HepG2 (cell line): Measurements from ENCODE around the gene IL1R1. TPM values are rescaled to one million over a fixed set of nuclear protein-coding genes. Genes with fewer than 3 reads are reported as not detected.

ENCODE experiments used
- BRF2 ChIP-seq: sonication (generic); formaldehyde crosslinking; IDR thresholded peaks from 2 replicates; pipeline ENCODE4 v1.8.1; 2022; ENCODE audit warnings: mild to moderate bottlenecking, missing genetic modification reagents
- CCDC6 ChIP-seq: sonication (generic); formaldehyde crosslinking; IDR thresholded peaks from 2 replicates; pipeline ENCODE4 v1.8.1; 2022; ENCODE audit warnings: mild to moderate bottlenecking, missing genetic modification reagents, moderate library complexity
- CEBPG ChIP-seq: IDR thresholded peaks from 2 replicates; pipeline ENCODE4 v1.6.1; 2016
- DPF2 ChIP-seq: sonication (generic); formaldehyde crosslinking; IDR thresholded peaks from 2 replicates; pipeline ENCODE4 v1.4.0; 2020; ENCODE audit warnings: mild to moderate bottlenecking, low read depth, missing genetic modification reagents, borderline replicate concordance
- EHMT2 ChIP-seq: fragments of 200-600 bp; sonication (generic); IDR thresholded peaks from 2 replicates; pipeline ENCODE4 v1.7.0; 2017; ENCODE audit warnings: antibody characterized with exemption, low read depth, low read length, borderline replicate concordance
- ESRRA ChIP-seq: sonication (generic); formaldehyde crosslinking; IDR thresholded peaks from 2 replicates; pipeline ENCODE4 v1.5.1; 2020; ENCODE audit warnings: mild to moderate bottlenecking, low read depth, missing genetic modification reagents
- FOXC1 ChIP-seq: sonication (generic); formaldehyde crosslinking; IDR thresholded peaks from 2 replicates; pipeline ENCODE4 v1.8.0; 2022; ENCODE audit warnings: mild to moderate bottlenecking, missing genetic modification reagents, borderline replicate concordance
- FOXO1 ChIP-seq: sonication (generic); formaldehyde crosslinking; IDR thresholded peaks from 2 replicates; pipeline ENCODE4 v1.4.0; 2020; ENCODE audit warnings: missing genetic modification reagents
- HMG20B ChIP-seq: conservative IDR thresholded peaks from 2 replicates; pipeline ENCODE4 v1.6.1; 2016; ENCODE audit warnings: missing genetic modification reagents, missing compliant biosample characterization
- HNF4A ChIP-seq: sonication (generic); formaldehyde crosslinking; IDR thresholded peaks from 2 replicates; pipeline ENCODE4 v1.4.0; 2020; ENCODE audit warnings: missing genetic modification reagents
- KDM6A ChIP-seq: IDR thresholded peaks from 2 replicates; pipeline ENCODE4 v1.6.1; 2016; ENCODE audit warnings: low read depth
- MAX ChIP-seq: IDR thresholded peaks from 2 replicates; pipeline ENCODE4 v1.6.1; 2012; ENCODE audit warnings: inconsistent platforms
- NFKBIZ ChIP-seq: IDR thresholded peaks from 2 replicates; pipeline ENCODE4 v1.6.1; 2018; ENCODE audit warnings: missing genetic modification reagents, missing compliant biosample characterization
- NR2F2 ChIP-seq: IDR thresholded peaks from 2 replicates; pipeline ENCODE4 v1.6.1; 2012; ENCODE audit warnings: low read depth, inconsistent platforms, borderline replicate concordance
- NR2F6 ChIP-seq, 2 experiments: IDR thresholded peaks; 2 replicates each; pipeline ENCODE4 v1.6.1; 2016; ENCODE audit warnings: antibody characterized with exemption in 1 of 2, mild to moderate bottlenecking in 1 of 2
- ONECUT2 ChIP-seq: sonication (generic); formaldehyde crosslinking; IDR thresholded peaks from 2 replicates; pipeline ENCODE4 v1.4.0; 2020; ENCODE audit warnings: missing genetic modification reagents
- PPARG ChIP-seq: conservative IDR thresholded peaks from 2 replicates; pipeline ENCODE4 v1.6.1; 2016; ENCODE audit warnings: missing biosample characterization, missing genetic modification reagents
- SALL1 ChIP-seq: sonication (generic); formaldehyde crosslinking; IDR thresholded peaks from 2 replicates; pipeline ENCODE4 v1.8.0; 2022; ENCODE audit warnings: mild to moderate bottlenecking, missing genetic modification reagents
- TGIF2 ChIP-seq: IDR thresholded peaks from 2 replicates; pipeline ENCODE4 v1.6.1; 2016; ENCODE audit warnings: control low read depth, missing compliant biosample characterization
- ZBTB25 ChIP-seq: IDR thresholded peaks from 2 replicates; pipeline ENCODE4 v1.6.1; 2018; ENCODE audit warnings: missing genetic modification reagents
- ZBTB26 ChIP-seq: IDR thresholded peaks from 2 replicates; pipeline ENCODE4 v1.6.1; 2016; ENCODE audit warnings: missing compliant biosample characterization, missing genetic modification reagents, borderline replicate concordance
- ZFP82 ChIP-seq: sonication (generic); formaldehyde crosslinking; IDR thresholded peaks from 2 replicates; pipeline ENCODE4 v1.5.1; 2020; ENCODE audit warnings: mild to moderate bottlenecking, missing genetic modification reagents, borderline replicate concordance
- ZFP90 ChIP-seq: sonication (generic); formaldehyde crosslinking; IDR thresholded peaks from 2 replicates; pipeline ENCODE4 v1.8.0; 2022; ENCODE audit warnings: missing genetic modification reagents, mild to moderate bottlenecking, inconsistent platforms, borderline replicate concordance
- ZNF3 ChIP-seq: IDR thresholded peaks from 2 replicates; pipeline ENCODE4 v1.7.0; 2017; ENCODE audit warnings: inconsistent platforms
- ZNF350 ChIP-seq: sonication (generic); formaldehyde crosslinking; IDR thresholded peaks from 2 replicates; pipeline ENCODE4 v1.4.0; 2020; ENCODE audit warnings: mild to moderate bottlenecking, low read depth, missing genetic modification reagents, borderline replicate concordance
- ZNF543 ChIP-seq: sonication (generic); formaldehyde crosslinking; IDR thresholded peaks from 2 replicates; pipeline ENCODE4 v1.4.0; 2020; ENCODE audit warnings: mild to moderate bottlenecking, missing genetic modification reagents
- ZNF792 ChIP-seq: IDR thresholded peaks from 2 replicates; pipeline ENCODE4 v1.6.1; 2016
- ZSCAN9 ChIP-seq: IDR thresholded peaks from 2 replicates; pipeline ENCODE4 v1.6.1; 2016; ENCODE audit warnings: borderline replicate concordance
- polyA plus RNA-seq, 8 experiments: library from polyadenylated mRNA; depleted of rRNA in 3 of 8; stranded (reverse) in 7 of 8; unstranded in 1 of 8; fragments of >200 nt; fragmentation: Illumina TruSeq in 4 of 8; extraction: Trizol in 4 of 8; gene quantifications; 2 replicates each; pipeline versions ENCODE4 v1.2.1 to v1.2.3, GENCODE V29; 2011 to 2016; ENCODE audit warnings: low read depth in 4 of 8, missing spikeins in 1 of 8, mixed read lengths in 1 of 8; ENCODE audit not compliant: insufficient read depth in 1 of 8
- total RNA-seq, 5 experiments: library from RNA; depleted of rRNA; stranded (reverse); fragments of >200 nt; fragmentation: Illumina TruSeq; extraction: Trizol; gene quantifications; 2 replicates each; pipeline ENCODE4 v1.2.3, GENCODE V29; 2016; ENCODE audit warnings: low read depth in 1 of 5

The IL1R1 gene
- total and polyA plus RNA-seq, 2 of the 13 experiments (the other 11 are each of a cell fraction or from before 2014, with no cell fraction given): 38.0 to 93.1 TPM

GRCh38 chr2:102100371-102101096 is 42.0 kb upstream of the IL1R1 start (continued):
- TF ChIP-seq ZSCAN9 (CRISPR knock-in tag) (peak; percentile 85), FOXO1 (CRISPR knock-in tag) (peak; percentile 84; the same call in 1 of the 2 replicates), ESRRA (CRISPR knock-in tag) (peak; percentile 77; the same call in 1 of the 2 replicates), ONECUT2 (peak; percentile 57; the same call in 1 of the 2 replicates), ZNF543 (CRISPR knock-in tag) (no peak), NFKBIZ (CRISPR knock-in tag) (peak; percentile 47; the same call in 1 of the 2 replicates), NR2F2 (peak; percentile 97), PPARG (peak; percentile 98), NR2F6 (IDR thresholded peaks at IDR 0.05) (peak; percentile 99), NR2F6 (CRISPR knock-in tag; IDR thresholded peaks at IDR 0.05) (peak; percentile 99), CCDC6 (CRISPR knock-in tag) (0 out of 2 replicates have a peak, but pooled peaks have one; percentile 38), ZNF792 (0 out of 2 replicates have a peak, but pooled peaks have one; percentile 38), CEBPG (peak; percentile 71), TGIF2 (CRISPR knock-in tag) (no peak), HNF4A (CRISPR knock-in tag) (peak; percentile 95), KDM6A (peak; percentile 84), FOXC1 (CRISPR knock-in tag) (no peak), ZNF350 (CRISPR knock-in tag) (peak; percentile 33; the same call in 1 of the 2 replicates), ZNF3 (no peak), HMG20B (CRISPR knock-in tag) (peak; percentile 70; the same call in 1 of the 2 replicates), DPF2 (CRISPR knock-in tag) (peak; percentile 86), SALL1 (CRISPR knock-in tag) (peak; percentile 88), ZBTB26 (peak; percentile 2; the same call in 1 of the 2 replicates), ZFP82 (CRISPR knock-in tag) (no peak), EHMT2 (peak; percentile 72; the same call in 1 of the 2 replicates), ZBTB25 (peak; percentile 28; the same call in 1 of the 2 replicates), MAX (peak; percentile 50; the same call in 1 of the 2 replicates), ZFP90 (CRISPR knock-in tag) (no peak), BRF2 (CRISPR knock-in tag) (no peak)
